Measurements from ENCODE around the gene NFATC2IP. TPM values are rescaled to one million over a fixed set of nuclear protein-coding genes. Genes with fewer than 3 reads are reported as not detected.
"Not testable (repeated sequence)": the region's sequence is repeated elsewhere in the genome, so short reads cannot be mapped to it uniquely, and the experiment has no call there.

The NFATC2IP gene
- total and polyA plus RNA-seq, 4 donors = 5.8 to 17.6 (median 11.9) TPM

- 95% methylated on average over 4 of the region's 4 CpGs for WGBS
- H3K4me1 ChIP-seq (ENCODE audit: control insufficient read depth in 4 of 4, insufficient read depth in 4 of 4, low read length in 3 of 4) = no peaks in the 10 kb centered on the region
Measured at GRCh38 chr16:28967156-28967555, 16.4 kb downstream of the NFATC2IP start.

DNA sequence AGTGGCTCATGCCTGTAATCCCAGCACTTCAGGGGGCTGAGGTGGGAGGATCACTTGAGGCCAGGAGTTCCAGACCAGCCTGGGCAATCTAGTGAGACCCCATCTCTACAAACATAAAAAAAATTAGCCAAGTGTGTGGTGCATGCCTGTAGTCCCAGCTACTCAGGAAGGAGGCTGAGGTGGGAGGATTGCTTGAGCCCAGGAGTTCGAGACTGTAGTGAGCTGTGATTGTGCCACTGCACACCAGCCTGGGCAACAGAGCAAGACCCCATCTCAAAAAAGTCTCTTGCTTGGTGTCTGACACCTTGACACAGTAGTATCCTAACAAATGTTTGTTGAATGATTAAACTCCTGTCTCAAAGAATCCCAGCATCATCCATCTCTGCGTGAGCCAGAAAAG lies 19.0 kb downstream of the NFATC2IP start:
- 96% methylated on average over 2 of the region's 2 CpGs for WGBS
- not testable (repeated sequence) for DNase-seq (ENCODE audit: low spot score)

More at GRCh38 chr16:28967156-28967555, 16.4 kb downstream of the NFATC2IP start:
- Histone ChIP-seq H3K9ac (ENCODE audit: low read depth in 1 of 2, low read length in 2 of 2) (no peak overlapping the region), H3K36me3 (ENCODE audit: control insufficient read depth in 4 of 4, insufficient read depth in 3 of 4, low read depth in 1 of 4, low read length in 3 of 4) (peaks cover 9 to 28% (median 20%) of the 10 kb centered on the region in 4 donors), H3K4me3 (ENCODE audit: low read depth in 1 of 3, low read length in 3 of 3) (no peak overlapping the region), H3K27me3 (ENCODE audit: control insufficient read depth in 4 of 4, insufficient read depth in 4 of 4, low read length in 3 of 4) (no peaks in the 10 kb centered on the region), H3K27ac (ENCODE audit: low read depth in 1 of 2, low read length in 2 of 2) (no peak overlapping the region), H3K9me3 (ENCODE audit: control insufficient read depth in 4 of 4, low read length in 3 of 4) (no peaks in the 10 kb centered on the region)
- no peak for TF ChIP-seq GABPA (IDR thresholded peaks at IDR 0.05 in 1 of 2, conservative IDR thresholded peaks at IDR 0.05 in 1 of 2)
- no peak for TF ChIP-seq RXRA (IDR thresholded peaks at IDR 0.05)
- TF ChIP-seq, protein P1, sequence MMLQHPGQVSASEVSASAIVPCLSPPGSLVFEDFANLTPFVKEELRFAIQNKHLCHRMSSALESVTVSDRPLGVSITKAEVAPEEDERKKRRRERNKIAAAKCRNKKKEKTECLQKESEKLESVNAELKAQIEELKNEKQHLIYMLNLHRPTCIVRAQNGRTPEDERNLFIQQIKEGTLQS (IDR thresholded peaks at IDR 0.05) = no peak
- TF ChIP-seq JUND (IDR thresholded peaks at IDR 0.05) = no peak
- TF ChIP-seq HNF4G (IDR thresholded peaks at IDR 0.05) = no peak
- no peak for TF ChIP-seq NR2F2 (IDR thresholded peaks at IDR 0.05)
- no peak for TF ChIP-seq EGR1 (IDR thresholded peaks at IDR 0.05; ENCODE audit: low read depth in 2 of 2)
- no peak for TF ChIP-seq SP1 (IDR thresholded peaks at IDR 0.05)
- DNase-seq (ENCODE audit: low spot score) = no peak

DNA sequence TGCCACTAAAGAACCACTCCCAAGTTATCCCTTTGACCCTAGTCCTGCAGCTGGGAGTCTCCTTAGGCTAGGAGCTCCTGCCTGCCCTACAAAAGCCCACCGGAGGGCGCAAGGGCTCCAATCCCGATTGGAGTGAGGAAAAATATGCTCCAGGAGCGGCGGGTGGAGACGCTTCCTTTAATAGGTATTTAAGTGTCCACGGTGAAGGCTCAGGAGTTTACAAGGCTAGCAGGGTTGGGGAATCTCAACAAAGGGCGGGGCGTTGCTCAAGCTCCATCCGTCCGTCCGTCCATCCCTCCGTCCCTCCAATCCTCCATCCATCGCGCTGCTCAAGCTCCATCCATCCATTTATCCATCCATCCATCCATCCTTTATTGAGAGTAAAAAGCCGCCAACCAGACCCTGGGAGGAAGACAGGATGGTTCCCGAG lies 23.3 kb downstream of the NFATC2IP start:
- Histone ChIP-seq H3K9me3 (ENCODE audit: control insufficient read depth in 4 of 4, low read length in 3 of 4) (no peaks in the 10 kb centered on the region), H3K4me3 (ENCODE audit: low read depth in 1 of 3, low read length in 3 of 3) (peak overlapping the region; percentile 73 to 97 (median 79)), H3K9ac (ENCODE audit: low read depth in 1 of 2, low read length in 2 of 2) (peak overlapping the region in 1 of 2 donors; percentile 15), H3K36me3 (ENCODE audit: control insufficient read depth in 4 of 4, insufficient read depth in 3 of 4, low read depth in 1 of 4, low read length in 3 of 4) (peaks cover 0 to 3% (median 0%) of the 10 kb centered on the region in 4 donors), H3K4me1 (ENCODE audit: control insufficient read depth in 4 of 4, insufficient read depth in 4 of 4, low read length in 3 of 4) (peaks cover 0 to 27% (median 18%) of the 10 kb centered on the region in 4 donors), H3K27me3 (ENCODE audit: control insufficient read depth in 4 of 4, insufficient read depth in 4 of 4, low read length in 3 of 4) (no peaks in the 10 kb centered on the region), H3K27ac (ENCODE audit: low read depth in 1 of 2, low read length in 2 of 2) (peak overlapping the region; percentile 15 to 38)
- DNase-seq (ENCODE audit: low spot score) = peak; percentile 52
- TF ChIP-seq, protein P2, sequence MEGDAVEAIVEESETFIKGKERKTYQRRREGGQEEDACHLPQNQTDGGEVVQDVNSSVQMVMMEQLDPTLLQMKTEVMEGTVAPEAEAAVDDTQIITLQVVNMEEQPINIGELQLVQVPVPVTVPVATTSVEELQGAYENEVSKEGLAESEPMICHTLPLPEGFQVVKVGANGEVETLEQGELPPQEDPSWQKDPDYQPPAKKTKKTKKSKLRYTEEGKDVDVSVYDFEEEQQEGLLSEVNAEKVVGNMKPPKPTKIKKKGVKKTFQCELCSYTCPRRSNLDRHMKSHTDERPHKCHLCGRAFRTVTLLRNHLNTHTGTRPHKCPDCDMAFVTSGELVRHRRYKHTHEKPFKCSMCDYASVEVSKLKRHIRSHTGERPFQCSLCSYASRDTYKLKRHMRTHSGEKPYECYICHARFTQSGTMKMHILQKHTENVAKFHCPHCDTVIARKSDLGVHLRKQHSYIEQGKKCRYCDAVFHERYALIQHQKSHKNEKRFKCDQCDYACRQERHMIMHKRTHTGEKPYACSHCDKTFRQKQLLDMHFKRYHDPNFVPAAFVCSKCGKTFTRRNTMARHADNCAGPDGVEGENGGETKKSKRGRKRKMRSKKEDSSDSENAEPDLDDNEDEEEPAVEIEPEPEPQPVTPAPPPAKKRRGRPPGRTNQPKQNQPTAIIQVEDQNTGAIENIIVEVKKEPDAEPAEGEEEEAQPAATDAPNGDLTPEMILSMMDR (IDR thresholded peaks at IDR 0.05; ENCODE audit: low read depth, low read length, missing input control) = peak; percentile 56
- TF ChIP-seq HNF4G (IDR thresholded peaks at IDR 0.05) (no peak), SP1 (IDR thresholded peaks at IDR 0.05) (no peak), RAD21 (IDR thresholded peaks at IDR 0.05) (peak; percentile 72 to 77), JUND (IDR thresholded peaks at IDR 0.05) (no peak)
- TF ChIP-seq, protein P1 (IDR thresholded peaks at IDR 0.05) = no peak
- WGBS = under 1% methylated on average over 17 of the region's 17 CpGs

More for the DNA sequence above, 19.0 kb downstream of the NFATC2IP start:
- not testable (repeated sequence) for H3K4me3 ChIP-seq (ENCODE audit: low read depth in 1 of 3, low read length in 3 of 3); H3K9ac ChIP-seq (ENCODE audit: low read depth in 1 of 2, low read length in 2 of 2); H3K27ac ChIP-seq (ENCODE audit: low read depth in 1 of 2, low read length in 2 of 2); H3K9me3 ChIP-seq (ENCODE audit: control insufficient read depth in 4 of 4, low read length in 3 of 4); H3K36me3 ChIP-seq (ENCODE audit: control insufficient read depth in 4 of 4, insufficient read depth in 3 of 4, low read depth in 1 of 4, low read length in 3 of 4); H3K27me3 ChIP-seq (ENCODE audit: control insufficient read depth in 4 of 4, insufficient read depth in 4 of 4, low read length in 3 of 4); H3K4me1 ChIP-seq (ENCODE audit: control insufficient read depth in 4 of 4, insufficient read depth in 4 of 4, low read length in 3 of 4)

All from liver (tissue), 9 donors.